Esophagus squamous epithelium (tissue), 4 donors: Measurements from ENCODE around the gene GLIPR2.

Source experiments
- POLR2A ChIP-seq, 4 donors: fragments of 450-650 bp; IDR thresholded peaks; one replicate each; pipeline ENCODE4 v1.6.1; 2017; ENCODE audit warnings: antibody characterized with exemption in 4 of 4, mild to moderate bottlenecking in 4 of 4, moderate library complexity in 3 of 4
- TF ChIP-seq, protein P1 (sequence below), 6 experiments: fragments of 450-650 bp in 4 of 6; fragments of 200-600 bp in 2 of 6; sonication (generic) in 2 of 6; IDR thresholded peaks; one replicate each; pipeline ENCODE4 v1.5.1; 2016 to 2019; ENCODE audit warnings: antibody characterized with exemption in 6 of 6, mild to moderate bottlenecking in 4 of 6, moderate library complexity in 4 of 6

DNA sequence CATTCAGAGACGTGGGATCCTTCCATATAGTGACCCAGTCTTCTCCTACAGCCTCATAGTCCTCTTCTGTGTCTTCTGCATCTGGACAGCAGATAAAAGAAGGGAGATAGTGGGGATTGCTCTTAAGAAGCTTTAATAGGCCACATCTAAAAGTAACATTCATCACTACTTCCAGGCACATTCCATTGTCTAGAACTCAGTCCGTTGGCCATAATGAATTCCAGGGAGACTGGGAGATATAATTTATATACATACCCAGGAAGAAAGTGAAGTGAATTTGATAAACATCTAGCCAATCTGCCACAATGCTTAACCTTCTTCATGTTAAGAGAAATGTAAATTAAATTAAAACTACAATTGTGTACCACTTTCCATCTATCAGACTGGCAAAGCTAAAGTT is 22.5 kb upstream of the GLIPR2 start:
- TF ChIP-seq, protein P1, sequence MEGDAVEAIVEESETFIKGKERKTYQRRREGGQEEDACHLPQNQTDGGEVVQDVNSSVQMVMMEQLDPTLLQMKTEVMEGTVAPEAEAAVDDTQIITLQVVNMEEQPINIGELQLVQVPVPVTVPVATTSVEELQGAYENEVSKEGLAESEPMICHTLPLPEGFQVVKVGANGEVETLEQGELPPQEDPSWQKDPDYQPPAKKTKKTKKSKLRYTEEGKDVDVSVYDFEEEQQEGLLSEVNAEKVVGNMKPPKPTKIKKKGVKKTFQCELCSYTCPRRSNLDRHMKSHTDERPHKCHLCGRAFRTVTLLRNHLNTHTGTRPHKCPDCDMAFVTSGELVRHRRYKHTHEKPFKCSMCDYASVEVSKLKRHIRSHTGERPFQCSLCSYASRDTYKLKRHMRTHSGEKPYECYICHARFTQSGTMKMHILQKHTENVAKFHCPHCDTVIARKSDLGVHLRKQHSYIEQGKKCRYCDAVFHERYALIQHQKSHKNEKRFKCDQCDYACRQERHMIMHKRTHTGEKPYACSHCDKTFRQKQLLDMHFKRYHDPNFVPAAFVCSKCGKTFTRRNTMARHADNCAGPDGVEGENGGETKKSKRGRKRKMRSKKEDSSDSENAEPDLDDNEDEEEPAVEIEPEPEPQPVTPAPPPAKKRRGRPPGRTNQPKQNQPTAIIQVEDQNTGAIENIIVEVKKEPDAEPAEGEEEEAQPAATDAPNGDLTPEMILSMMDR (IDR thresholded peaks at IDR 0.05), result no peak
- TF ChIP-seq POLR2A (IDR thresholded peaks at IDR 0.05), result no peak
